ENCODE data around the gene DCC. TPM values are rescaled to one million over a fixed set of nuclear protein-coding genes. Genes with fewer than 3 reads are reported as not detected.

Gene DCC
- total and polyA plus RNA-seq, 2 donors (not counting 1 experiment from before 2014, with no cell fraction given) = 0.14 TPM; not detected in 1

DNA sequence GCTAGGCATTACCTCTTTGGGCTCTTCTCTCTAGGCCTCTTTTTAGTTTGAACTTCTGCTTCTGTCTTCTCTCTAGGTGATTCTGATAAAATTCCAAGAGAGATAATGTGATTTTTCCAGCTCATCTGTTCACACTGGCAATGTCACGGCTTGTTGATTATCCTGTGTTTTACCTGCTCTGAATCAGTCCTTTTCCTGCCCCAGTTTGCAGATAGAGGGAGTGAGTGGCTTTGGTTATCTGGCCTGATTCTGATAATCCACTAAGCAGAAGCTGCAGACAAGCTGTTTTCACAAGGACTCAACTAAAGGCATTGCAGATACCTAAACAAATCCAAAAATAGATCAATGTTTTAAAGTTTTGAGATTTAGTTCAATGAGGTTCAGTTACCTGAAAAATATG, 111.9 kb downstream of the DCC start:
- H3K27ac ChIP-seq (ENCODE audit: insufficient read depth, low read length) = no peak overlapping the region
- no peaks in the 10 kb centered on the region for H4K20me1 ChIP-seq (ENCODE audit: control insufficient read depth, extremely low read depth, insufficient read depth, low read length)
- H3K79me2 ChIP-seq (ENCODE audit: control insufficient read depth, insufficient read depth, low read length) = no peaks in the 10 kb centered on the region
- DNase-seq (ENCODE audit: low read depth in 2 of 2) = no peak
- H3K9ac ChIP-seq (ENCODE audit: insufficient read depth, low read length) = no peak overlapping the region
- no peaks in the 10 kb centered on the region for H3K4me1 ChIP-seq (ENCODE audit: control insufficient read depth, extremely low read depth, insufficient read depth, low read length)
- no peaks in the 10 kb centered on the region for H3K27me3 ChIP-seq (ENCODE audit: control insufficient read depth, insufficient read depth, low read length)
- H3K9me3 ChIP-seq (ENCODE audit: control insufficient read depth, insufficient read depth, low read depth, low read length) = no peaks in the 10 kb centered on the region
- H3K4me3 ChIP-seq (replicated peaks in 1 of 4; ENCODE audit: control extremely low read depth in 1 of 4, insufficient read depth in 1 of 4, low read depth in 3 of 4, low read length in 4 of 4) = no peak overlapping the region
- H3K4me2 ChIP-seq (ENCODE audit: extremely low read depth, insufficient read depth, low read length) = no peak overlapping the region
- H3K36me3 ChIP-seq (ENCODE audit: control insufficient read depth, insufficient read depth, low read length) = no peaks in the 10 kb centered on the region
- H2AFZ ChIP-seq (ENCODE audit: low read length) = no peak overlapping the region
- TF ChIP-seq EZH2 (IDR thresholded peaks at IDR 0.05; ENCODE audit: low read length, missing control alignments) = no peak
- TF ChIP-seq, protein P1, sequence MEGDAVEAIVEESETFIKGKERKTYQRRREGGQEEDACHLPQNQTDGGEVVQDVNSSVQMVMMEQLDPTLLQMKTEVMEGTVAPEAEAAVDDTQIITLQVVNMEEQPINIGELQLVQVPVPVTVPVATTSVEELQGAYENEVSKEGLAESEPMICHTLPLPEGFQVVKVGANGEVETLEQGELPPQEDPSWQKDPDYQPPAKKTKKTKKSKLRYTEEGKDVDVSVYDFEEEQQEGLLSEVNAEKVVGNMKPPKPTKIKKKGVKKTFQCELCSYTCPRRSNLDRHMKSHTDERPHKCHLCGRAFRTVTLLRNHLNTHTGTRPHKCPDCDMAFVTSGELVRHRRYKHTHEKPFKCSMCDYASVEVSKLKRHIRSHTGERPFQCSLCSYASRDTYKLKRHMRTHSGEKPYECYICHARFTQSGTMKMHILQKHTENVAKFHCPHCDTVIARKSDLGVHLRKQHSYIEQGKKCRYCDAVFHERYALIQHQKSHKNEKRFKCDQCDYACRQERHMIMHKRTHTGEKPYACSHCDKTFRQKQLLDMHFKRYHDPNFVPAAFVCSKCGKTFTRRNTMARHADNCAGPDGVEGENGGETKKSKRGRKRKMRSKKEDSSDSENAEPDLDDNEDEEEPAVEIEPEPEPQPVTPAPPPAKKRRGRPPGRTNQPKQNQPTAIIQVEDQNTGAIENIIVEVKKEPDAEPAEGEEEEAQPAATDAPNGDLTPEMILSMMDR (conservative IDR thresholded peaks at IDR 0.05 in 1 of 2, IDR thresholded peaks at IDR 0.05 in 1 of 2; ENCODE audit: low read depth in 1 of 2, low read length in 2 of 2) = no peak

DNA sequence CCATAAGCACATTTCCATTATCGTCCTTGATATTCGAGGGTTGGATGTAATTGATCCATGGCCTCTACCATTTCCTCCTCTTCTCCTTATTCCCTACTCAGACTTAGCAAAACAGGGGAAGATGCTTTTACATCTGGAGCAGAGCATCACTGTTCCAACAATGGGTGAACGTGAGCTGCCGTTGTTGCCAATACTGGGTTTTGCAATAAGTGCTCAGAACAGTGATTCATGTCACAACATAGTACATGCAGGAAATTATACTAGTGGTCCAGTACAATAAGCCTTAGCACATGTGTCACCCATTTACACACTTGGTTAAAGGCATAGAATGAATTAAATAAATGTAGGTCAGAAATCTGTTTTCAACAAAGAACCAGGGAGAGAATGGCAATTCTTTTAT, 112.4 kb downstream of the DCC start:
- no peak overlapping the region for H3K4me2 ChIP-seq (ENCODE audit: extremely low read depth, insufficient read depth, low read length)
- H3K4me1 ChIP-seq (ENCODE audit: control insufficient read depth, extremely low read depth, insufficient read depth, low read length) = no peaks in the 10 kb centered on the region
- H3K9ac ChIP-seq (ENCODE audit: insufficient read depth, low read length) = no peak overlapping the region
- H3K4me3 ChIP-seq (replicated peaks in 1 of 4; ENCODE audit: control extremely low read depth in 1 of 4, insufficient read depth in 1 of 4, low read depth in 3 of 4, low read length in 4 of 4) = no peak overlapping the region
- TF ChIP-seq EZH2 (IDR thresholded peaks at IDR 0.05; ENCODE audit: low read length, missing control alignments) = no peak
- TF ChIP-seq, protein P1 (conservative IDR thresholded peaks at IDR 0.05 in 1 of 2, IDR thresholded peaks at IDR 0.05 in 1 of 2; ENCODE audit: low read depth in 1 of 2, low read length in 2 of 2) = no peak
- no peaks in the 10 kb centered on the region for H3K79me2 ChIP-seq (ENCODE audit: control insufficient read depth, insufficient read depth, low read length)
- no peaks in the 10 kb centered on the region for H4K20me1 ChIP-seq (ENCODE audit: control insufficient read depth, extremely low read depth, insufficient read depth, low read length)
- H2AFZ ChIP-seq (ENCODE audit: low read length) = no peak overlapping the region
- DNase-seq (ENCODE audit: low read depth in 2 of 2) = no peak
- no peaks in the 10 kb centered on the region for H3K27me3 ChIP-seq (ENCODE audit: control insufficient read depth, insufficient read depth, low read length)
- H3K9me3 ChIP-seq (ENCODE audit: control insufficient read depth, insufficient read depth, low read depth, low read length) = no peaks in the 10 kb centered on the region
- H3K36me3 ChIP-seq (ENCODE audit: control insufficient read depth, insufficient read depth, low read length) = no peaks in the 10 kb centered on the region
- no peak overlapping the region for H3K27ac ChIP-seq (ENCODE audit: insufficient read depth, low read length)

DNA sequence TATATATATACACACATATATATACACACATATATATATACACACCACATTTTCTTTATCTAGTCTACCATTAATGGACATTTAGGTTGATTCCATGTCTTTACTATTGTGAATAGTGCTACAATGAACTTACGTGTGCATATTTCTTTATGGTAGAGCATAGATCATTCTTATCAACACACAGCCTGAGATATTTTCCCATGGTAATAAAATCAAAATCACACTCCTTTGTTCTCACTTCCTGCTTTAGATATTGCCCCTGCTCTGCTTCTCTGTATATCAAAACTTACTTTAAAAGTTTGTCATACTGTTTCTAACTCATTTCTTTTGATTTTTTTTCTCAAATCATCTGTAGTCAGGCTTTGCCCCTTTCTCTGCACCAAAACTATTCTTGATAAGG, 119.9 kb downstream of the DCC start:
- no peaks in the 10 kb centered on the region for H3K9me3 ChIP-seq (ENCODE audit: control insufficient read depth, insufficient read depth, low read depth, low read length)
- H3K27ac ChIP-seq (ENCODE audit: insufficient read depth, low read length) = no peak overlapping the region
- no peak overlapping the region for H2AFZ ChIP-seq (ENCODE audit: low read length)
- H3K4me2 ChIP-seq (ENCODE audit: extremely low read depth, insufficient read depth, low read length) = no peak overlapping the region
- H3K4me1 ChIP-seq (ENCODE audit: control insufficient read depth, extremely low read depth, insufficient read depth, low read length) = no peaks in the 10 kb centered on the region
- H3K4me3 ChIP-seq (replicated peaks in 1 of 4; ENCODE audit: control extremely low read depth in 1 of 4, insufficient read depth in 1 of 4, low read depth in 3 of 4, low read length in 4 of 4) = no peak overlapping the region
- DNase-seq (ENCODE audit: low read depth in 2 of 2) = no peak
- no peaks in the 10 kb centered on the region for H3K79me2 ChIP-seq (ENCODE audit: control insufficient read depth, insufficient read depth, low read length)
- H3K36me3 ChIP-seq (ENCODE audit: control insufficient read depth, insufficient read depth, low read length) = no peaks in the 10 kb centered on the region
- H3K9ac ChIP-seq (ENCODE audit: insufficient read depth, low read length) = no peak overlapping the region
- TF ChIP-seq, protein P1 (conservative IDR thresholded peaks at IDR 0.05 in 1 of 2, IDR thresholded peaks at IDR 0.05 in 1 of 2; ENCODE audit: low read depth in 1 of 2, low read length in 2 of 2) = no peak
- TF ChIP-seq EZH2 (IDR thresholded peaks at IDR 0.05; ENCODE audit: low read length, missing control alignments) = no peak
- no peaks in the 10 kb centered on the region for H3K27me3 ChIP-seq (ENCODE audit: control insufficient read depth, insufficient read depth, low read length)
- no peaks in the 10 kb centered on the region for H4K20me1 ChIP-seq (ENCODE audit: control insufficient read depth, extremely low read depth, insufficient read depth, low read length)

All from fibroblast of lung (primary cell).